Keratinocyte (primary cell): ENCODE results near the gene ZC3H7A. TPM values are rescaled to one million over a fixed set of nuclear protein-coding genes. Genes with fewer than 3 reads are reported as not detected.
A peak's percentile ranks its signal among the peaks of the same experiment; 100 is the strongest.

ENCODE experiments used
- DNase-seq: peaks from one replicate; pipeline ENCODE4 v3.0.0-alpha.2; 2011; ENCODE audit warnings: low read depth, missing footprints, low spot score
- FAIRE-seq: peaks from 2 replicates; lab custom pipeline; 2011; peaks lifted over from hg19 to GRCh38; lab: Jason Lieb, UNC
- H2AFZ ChIP-seq: 2 replicates; pipeline ENCODE4 v1.6.0; 2012; ENCODE audit warnings: low read length, control low read depth, inconsistent platforms; ENCODE audit not compliant: control insufficient read depth
- H3K27ac ChIP-seq: 2 replicates; pipeline ENCODE4 v1.5.1; 2011; ENCODE audit warnings: low read length; ENCODE audit not compliant: control insufficient read depth, insufficient read depth
- H3K27me3 ChIP-seq: 3 replicates; pipeline ENCODE4 v1.6.0; 2011; ENCODE audit warnings: low read length; ENCODE audit not compliant: control insufficient read depth, insufficient read depth; ENCODE audit errors: extremely low read depth
- H3K36me3 ChIP-seq, 2 experiments: 2 replicates in 1 of 2; 3 replicates in 1 of 2; pipeline ENCODE4 v1.5.1; 2011; ENCODE audit warnings: low read length in 2 of 2, mild to moderate bottlenecking in 1 of 2; ENCODE audit not compliant: control insufficient read depth in 2 of 2, insufficient read depth in 2 of 2; ENCODE audit errors: extremely low read depth in 1 of 2
- H3K4me1 ChIP-seq: 3 replicates; pipeline ENCODE4 v1.5.1; 2011; ENCODE audit warnings: low read length; ENCODE audit not compliant: control insufficient read depth, insufficient read depth; ENCODE audit errors: extremely low read depth
- H3K4me2 ChIP-seq: 3 replicates; pipeline ENCODE4 v1.6.0; 2011; ENCODE audit warnings: low read depth, low read length; ENCODE audit not compliant: control insufficient read depth, insufficient read depth; ENCODE audit errors: extremely low read depth
- H3K4me3 ChIP-seq, 3 experiments: fragments of 200-600 bp in 1 of 3; sonication (generic) in 1 of 3; 2 replicates in 2 of 3; 3 replicates in 1 of 3; pipeline ENCODE4 v1.5.1; 2011 to 2016; ENCODE audit warnings: low read length in 3 of 3, mild to moderate bottlenecking in 3 of 3, control low read depth in 2 of 3, inconsistent platforms in 1 of 3, low read depth in 1 of 3, mixed read lengths in 1 of 3, mixed run types in 1 of 3, moderate library complexity in 1 of 3; ENCODE audit not compliant: control insufficient read depth in 2 of 3, insufficient read depth in 2 of 3; ENCODE audit errors: extremely low read depth in 1 of 3
- H3K79me2 ChIP-seq: 2 replicates; pipeline ENCODE4 v1.6.0; 2012; ENCODE audit warnings: low read length; ENCODE audit not compliant: control insufficient read depth, insufficient read depth
- H3K9ac ChIP-seq: 3 replicates; pipeline ENCODE4 v1.6.0; 2011; ENCODE audit warnings: low read length; ENCODE audit not compliant: control insufficient read depth, insufficient read depth; ENCODE audit errors: extremely low read depth
- H3K9me1 ChIP-seq: 3 replicates; pipeline ENCODE4 v1.6.0; 2011; ENCODE audit warnings: low read length; ENCODE audit not compliant: control insufficient read depth, insufficient read depth; ENCODE audit errors: extremely low read depth
- H3K9me3 ChIP-seq: 2 replicates; pipeline ENCODE4 v1.5.1; 2012; ENCODE audit warnings: low read depth, low read length; ENCODE audit not compliant: control insufficient read depth
- H4K20me1 ChIP-seq: 3 replicates; pipeline ENCODE4 v1.6.0; 2011; ENCODE audit warnings: low read length; ENCODE audit not compliant: control insufficient read depth, insufficient read depth; ENCODE audit errors: extremely low read depth
- CTCF ChIP-seq, 3 experiments: IDR thresholded peaks in 1 of 3; conservative IDR thresholded peaks in 1 of 3; optimal IDR thresholded peaks in 1 of 3; 2 replicates in 2 of 3; 3 replicates in 1 of 3; pipeline versions ENCODE3 to v1.5.1; 2011; ENCODE audit warnings: low read length in 3 of 3, mild to moderate bottlenecking in 3 of 3, moderate library complexity in 2 of 3, control low read depth in 1 of 3, inconsistent platforms in 1 of 3; ENCODE audit not compliant: insufficient read depth in 2 of 3; ENCODE audit errors: extremely low read depth in 1 of 3
- EZH2 ChIP-seq: IDR thresholded peaks from one replicate; pipeline ENCODE4 v1.6.1; 2012; ENCODE audit warnings: inconsistent platforms, mild to moderate bottlenecking, low read length, moderate library complexity
- dilution Hi-C: fragments of 300-500 bp; cut with MboI; formaldehyde crosslinking; loops from one replicate; pipeline ENCODE4 v1.7.0; 2020; ENCODE audit warnings: low sequenced_read_pairs; ENCODE audit not compliant: extremely low pct_ligation_motif_present
- polyA plus RNA-seq, 5 experiments: library from polyadenylated mRNA; depleted of rRNA in 3 of 5; stranded (reverse) in 3 of 5; stranded (forward) in 1 of 5; unstranded in 1 of 5; fragments of >200 nt; gene quantifications; 1 replicate in 1 of 5; 2 replicates in 3 of 5; 3 replicates in 1 of 5; pipeline versions ENCODE4 v1.2.1 to v1.2.3, GENCODE V29; 2011 to 2012; ENCODE audit warnings: missing spikeins in 2 of 5, low read depth in 1 of 5, low replicate concordance in 1 of 5

The ZC3H7A gene
- polyA plus RNA-seq, 1 donor (not counting 4 experiments of a cell fraction or from before 2014, with no cell fraction given), result 43.9 TPM

GRCh38 chr16:11841026-11841425 lies 44.0 kb upstream of the ZC3H7A start:
- FAIRE-seq (no peak), DNase-seq (no peak)
- Histone ChIP-seq H4K20me1 (peaks cover 13% of the 10 kb centered on the region), H3K36me3 (peaks cover 51 to 62% of the 10 kb centered on the region in 2 experiments), H2AFZ (no peak overlapping the region), H3K27ac (no peak overlapping the region), H3K9me3 (no peaks in the 10 kb centered on the region), H3K27me3 (no peaks in the 10 kb centered on the region), H3K4me2 (no peak overlapping the region), H3K4me1 (peaks cover 11% of the 10 kb centered on the region), H3K4me3 (no peak overlapping the region), H3K79me2 (peaks cover 32% of the 10 kb centered on the region), H3K9ac (no peak overlapping the region), H3K9me1 (peaks cover 2% of the 10 kb centered on the region)
- dilution Hi-C loops, result no loop called here
- TF ChIP-seq EZH2, result no peak
- TF ChIP-seq CTCF (optimal IDR thresholded peaks at IDR 0.05 in 1 of 3, IDR thresholded peaks at IDR 0.05 in 1 of 3, conservative IDR thresholded peaks at IDR 0.05 in 1 of 3; ENCODE audit: extremely low read depth in 1 of 3, insufficient read depth in 2 of 3, low read length in 3 of 3), result no peak

- dilution Hi-C loops, result no loop called here
- Histone ChIP-seq H3K27ac (no peak overlapping the region), H3K4me1 (peaks cover 18% of the 10 kb centered on the region), H3K4me2 (no peak overlapping the region), H3K9me1 (peaks cover 2% of the 10 kb centered on the region), H4K20me1 (peaks cover 5% of the 10 kb centered on the region), H3K27me3 (no peaks in the 10 kb centered on the region), H3K79me2 (peaks cover 5% of the 10 kb centered on the region), H3K9me3 (no peaks in the 10 kb centered on the region), H3K36me3 (peaks cover 29 to 37% of the 10 kb centered on the region in 2 experiments), H3K9ac (no peak overlapping the region), H3K4me3 (no peak overlapping the region), H2AFZ (no peak overlapping the region)
- FAIRE-seq, result peak; percentile 43
- TF ChIP-seq EZH2 (no peak), CTCF (optimal IDR thresholded peaks at IDR 0.05 in 1 of 3, IDR thresholded peaks at IDR 0.05 in 1 of 3, conservative IDR thresholded peaks at IDR 0.05 in 1 of 3; ENCODE audit: extremely low read depth in 1 of 3, insufficient read depth in 2 of 3, low read length in 3 of 3) (no peak)
- DNase-seq, result no peak
These were observed 39.7 kb upstream of the ZC3H7A start for GRCh38 chr16:11836650-11837244.
